IMR-90 (cell line): Measurements from ENCODE around the gene HES7. TPM values are rescaled to one million over a fixed set of nuclear protein-coding genes. Genes with fewer than 3 reads are reported as not detected.

Source experiments
- microRNA-seq, 2 experiments: library from miRNA; stranded (forward) in 1 of 2; unstranded in 1 of 2; fragments of 10-50 nt in 1 of 2; fragments of <30 nt in 1 of 2; gene quantifications in 1 of 2; microRNA quantifications in 1 of 2; one replicate each; pipeline versions ENCODE3 to v1.1.0; 2013 to 2020; ENCODE audit not compliant: insufficient read depth in 1 of 2, insufficient read length in 1 of 2, unreplicated experiment in 1 of 2
- polyA plus RNA-seq, 3 experiments: library from polyadenylated mRNA; depleted of rRNA; stranded (reverse); fragments of >200 nt; gene quantifications; 2 replicates each; pipeline ENCODE4 v1.2.3, GENCODE V29; 2012; ENCODE audit warnings: low replicate concordance in 1 of 3
- small RNA-seq, 5 experiments: library from RNA; depleted of rRNA; stranded (forward); fragments of <200 nt; gene quantifications; one replicate each; pipeline ENCODE3, GENCODE V24; 2012
- total RNA-seq: library from RNA; depleted of rRNA; stranded (reverse); fragments of >200 nt; gene quantifications from 2 replicates; pipeline ENCODE4 v1.2.3, GENCODE V29; 2012; rRNA removed

HES7 gene
- total and polyA plus RNA-seq, 2 of the 4 experiments (the other 2 are of a cell fraction), result 0.43 TPM; not detected in 1

Small RNA genes lying within 50 kb of the gene (microRNA-seq; reads per million reads assigned to microRNA genes)
- gene MIR4314 (ENCODE audit: insufficient read depth in 1 of 2, insufficient read length in 1 of 2, unreplicated experiment in 1 of 2) (0 reads per million in 2 experiments), gene MIR6883 (ENCODE audit: unreplicated experiment) (not detected)

Small RNA genes lying within 50 kb of the gene (small RNA-seq; reads per million reads assigned to genes)
- gene MIR4314, result 0 reads per million in 5 experiments

Other genes with a start within 250 kb of the HES7 start
- 67.2 and 78.1 TPM in 2 replicates for gene CHD3, start 235.3 kb downstream of the HES7 start, total RNA-seq
- gene CHD3, start 235.3 kb downstream of the HES7 start, polyA plus RNA-seq (2012; rRNA removed), result 55.1 and 65.4 TPM in 2 replicates
- gene RNF227, start 207.8 kb downstream of the HES7 start, total RNA-seq, result 1.3 and 1.4 TPM in 2 replicates
- 2.7 and 3.1 TPM in 2 replicates for gene RNF227, start 207.8 kb downstream of the HES7 start, polyA plus RNA-seq (2012; rRNA removed)
- gene KCNAB3, start 194.2 kb downstream of the HES7 start, total RNA-seq, result 0.36 and 0.56 TPM in 2 replicates
- 4.2 and 4.9 TPM in 2 replicates for gene KCNAB3, start 194.2 kb downstream of the HES7 start, polyA plus RNA-seq (2012; rRNA removed)
- gene TRAPPC1, start 192.2 kb downstream of the HES7 start, total RNA-seq, result 31.4 and 50.4 TPM in 2 replicates
- gene TRAPPC1, start 192.2 kb downstream of the HES7 start, polyA plus RNA-seq (2012; rRNA removed), result 303 and 341 TPM in 2 replicates
- 12.5 and 12.7 TPM in 2 replicates for gene CNTROB, start 191.9 kb downstream of the HES7 start, total RNA-seq
- 26.3 and 26.4 TPM in 2 replicates for gene CNTROB, start 191.9 kb downstream of the HES7 start, polyA plus RNA-seq (2012; rRNA removed)
- gene GUCY2D, start 121.5 kb downstream of the HES7 start, total RNA-seq, result not detected in 2 replicates
- 0.03 TPM in 1 of 2 replicates, not detected in the other for gene GUCY2D, start 121.5 kb downstream of the HES7 start, polyA plus RNA-seq (2012; rRNA removed)
- gene ALOX15B, start 85.0 kb downstream of the HES7 start, total RNA-seq, result not detected in 2 replicates
- not detected in 2 replicates for gene ALOX15B, start 85.0 kb downstream of the HES7 start, polyA plus RNA-seq (2012; rRNA removed)
- not detected in 2 replicates for gene ALOX12B, start 36.4 kb downstream of the HES7 start, total RNA-seq
- gene ALOX12B, start 36.4 kb downstream of the HES7 start, polyA plus RNA-seq (2012; rRNA removed), result not detected in 2 replicates
- gene ALOXE3, start 5.6 kb downstream of the HES7 start, total RNA-seq, result under 0.01 TPM in 2 replicates
- gene ALOXE3, start 5.6 kb downstream of the HES7 start, polyA plus RNA-seq (2012; rRNA removed), result 0.19 and 0.26 TPM in 2 replicates
- 1.7 and 3.4 TPM in 2 replicates for gene PER1, start 28.3 kb upstream of the HES7 start, total RNA-seq
- gene PER1, start 28.3 kb upstream of the HES7 start, polyA plus RNA-seq (2012; rRNA removed), result 10.5 and 11.5 TPM in 2 replicates
- gene VAMP2, start 38.8 kb upstream of the HES7 start, total RNA-seq, result 2.2 and 2.3 TPM in 2 replicates
- 27.3 and 33.3 TPM in 2 replicates for gene VAMP2, start 38.8 kb upstream of the HES7 start, polyA plus RNA-seq (2012; rRNA removed)
- 14.3 and 60.3 TPM in 2 replicates for gene TMEM107, start 52.3 kb upstream of the HES7 start, total RNA-seq
- 12.9 and 13.4 TPM in 2 replicates for gene TMEM107, start 52.3 kb upstream of the HES7 start, polyA plus RNA-seq (2012; rRNA removed)
- gene BORCS6, start 66.1 kb upstream of the HES7 start, total RNA-seq, result 2.7 and 3.1 TPM in 2 replicates
- gene BORCS6, start 66.1 kb upstream of the HES7 start, polyA plus RNA-seq (2012; rRNA removed), result 3.3 and 4.3 TPM in 2 replicates
- 38.9 and 45.9 TPM in 2 replicates for gene AURKB, start 86.5 kb upstream of the HES7 start, total RNA-seq
- 55.0 and 62.0 TPM in 2 replicates for gene AURKB, start 86.5 kb upstream of the HES7 start, polyA plus RNA-seq (2012; rRNA removed)
- 1.1 and 1.8 TPM in 2 replicates for gene CTC1, start 124.0 kb upstream of the HES7 start, total RNA-seq
- gene CTC1, start 124.0 kb upstream of the HES7 start, polyA plus RNA-seq (2012; rRNA removed), result 6.1 and 9.0 TPM in 2 replicates
- 22.2 and 26.2 TPM in 2 replicates for gene PFAS, start 125.2 kb upstream of the HES7 start, total RNA-seq
- 20.5 and 20.7 TPM in 2 replicates for gene PFAS, start 125.2 kb upstream of the HES7 start, polyA plus RNA-seq (2012; rRNA removed)
- 16.1 and 19.5 TPM in 2 replicates for gene RANGRF, start 164.6 kb upstream of the HES7 start, total RNA-seq
- gene RANGRF, start 164.6 kb upstream of the HES7 start, polyA plus RNA-seq (2012; rRNA removed), result 36.6 and 42.9 TPM in 2 replicates
- gene SLC25A35, start 171.3 kb upstream of the HES7 start, total RNA-seq, result 0.18 and 0.28 TPM in 2 replicates
- 2.0 and 3.1 TPM in 2 replicates for gene SLC25A35, start 171.3 kb upstream of the HES7 start, polyA plus RNA-seq (2012; rRNA removed)
- gene ARHGEF15, start 186.1 kb upstream of the HES7 start, total RNA-seq, result not detected in 2 replicates
- not detected in 2 replicates for gene ARHGEF15, start 186.1 kb upstream of the HES7 start, polyA plus RNA-seq (2012; rRNA removed)
- gene ODF4, start 215.7 kb upstream of the HES7 start, total RNA-seq, result not detected in 2 replicates
- gene ODF4, start 215.7 kb upstream of the HES7 start, polyA plus RNA-seq (2012; rRNA removed), result not detected in 2 replicates